ENCODE results near the gene AUTS2.

DNA sequence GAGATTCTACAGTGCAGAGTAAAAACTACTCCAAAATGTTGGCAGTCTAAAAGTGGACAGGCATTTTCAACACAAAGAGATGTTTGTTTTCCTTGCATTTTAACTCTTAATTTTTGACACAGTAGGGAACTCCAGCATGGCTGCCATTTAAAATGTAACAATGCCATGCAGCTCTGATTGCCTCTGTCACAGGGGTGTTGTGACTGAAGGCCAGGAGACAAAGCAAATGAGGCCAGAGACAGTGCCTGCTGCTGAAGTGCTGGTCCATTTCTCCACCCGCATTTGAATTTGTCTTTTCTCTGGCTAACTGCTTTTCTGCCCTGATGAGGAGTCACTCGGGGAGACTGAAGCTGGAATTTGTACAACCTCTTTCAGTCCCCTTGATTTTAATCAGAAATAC, 823.0 kb downstream of the AUTS2 start:
- TF ChIP-seq CTCF (IDR thresholded peaks at IDR 0.05; ENCODE audit: control extremely low read depth in 1 of 3, insufficient read depth in 1 of 3, low read depth in 1 of 3, low read length in 3 of 3), result no peak
- no peak for TF ChIP-seq POLR2A (IDR thresholded peaks at IDR 0.05; ENCODE audit: control extremely low read depth in 1 of 2, low read depth in 2 of 2, low read length in 2 of 2)
- TF ChIP-seq POLR2AphosphoS5 (IDR thresholded peaks at IDR 0.05; ENCODE audit: low read depth, low read length), result no peak
- no peak for TF ChIP-seq RBBP5 (IDR thresholded peaks at IDR 0.05; ENCODE audit: borderline replicate concordance, low read depth, low read length)
